WTC11 (cell line): ENCODE results near the gene FFAR2. TPM values are rescaled to one million over a fixed set of nuclear protein-coding genes. Genes with fewer than 3 reads are reported as not detected.

Experiments used
- ATAC-seq: fragments of 200-7000 bp; cut with Tn5 transposase; 2 replicates; pipeline ENCODE4 v1.10.0; 2021; ENCODE audit warnings: mild to moderate bottlenecking, moderate library complexity
- CTCF ChIA-PET: fragments of 300-600 bp; sonication (Branson Sonifier 250); formaldehyde crosslinking; loops from one replicate; lab custom pipeline; 2021; ENCODE audit warnings: antibody characterized with exemption; lab: Charles Lee
- POLR2A ChIA-PET: fragments of 350-600 bp; sonication (Branson Sonifier 250); formaldehyde crosslinking; loops from one replicate; lab custom pipeline; 2021; ENCODE audit warnings: antibody characterized with exemption; lab: Charles Lee
- DNase-seq: peaks from one replicate; pipeline ENCODE4 v3.0.0; 2021; ENCODE audit warnings: low spot score
- H3K27ac Mint-ChIP-seq: 2 replicates; pipeline ENCODE4 v1.8.0; 2021; ENCODE audit warnings: mixed read lengths
- H3K27me3 Mint-ChIP-seq: 2 replicates; pipeline ENCODE4 v1.8.0; 2021; ENCODE audit warnings: low read depth, mild to moderate bottlenecking, moderate library complexity, mixed read lengths
- H3K36me3 Mint-ChIP-seq: 2 replicates; pipeline ENCODE4 v1.8.0; 2021; ENCODE audit warnings: mixed read lengths
- H3K4me1 Mint-ChIP-seq: 2 replicates; pipeline ENCODE4 v1.8.0; 2022; ENCODE audit warnings: mixed read lengths
- H3K4me3 Mint-ChIP-seq: 2 replicates; pipeline ENCODE4 v1.8.0; 2021; ENCODE audit warnings: mild to moderate bottlenecking, moderate library complexity, mixed read lengths
- H3K9me3 Mint-ChIP-seq: 2 replicates; pipeline ENCODE4 v1.8.0; 2021; ENCODE audit warnings: mixed read lengths
- E2F4 ChIP-seq: sonication (generic); formaldehyde crosslinking; IDR thresholded peaks from 2 replicates; pipeline ENCODE4 v1.8.1; 2022; ENCODE audit warnings: low read depth, mild to moderate bottlenecking, moderate library complexity, missing genetic modification reagents, borderline replicate concordance
- E2F5 ChIP-seq: sonication (generic); formaldehyde crosslinking; IDR thresholded peaks from 2 replicates; pipeline ENCODE4 v1.8.1; 2022; ENCODE audit warnings: mild to moderate bottlenecking, moderate library complexity, missing genetic modification reagents
- FOXK1 ChIP-seq: sonication (generic); formaldehyde crosslinking; IDR thresholded peaks from 2 replicates; pipeline ENCODE4 v1.8.0; 2022; ENCODE audit warnings: mild to moderate bottlenecking, moderate library complexity, missing genetic modification reagents
- GABPB1 ChIP-seq: sonication (generic); formaldehyde crosslinking; IDR thresholded peaks from 2 replicates; pipeline ENCODE4 v1.8.1; 2023; ENCODE audit warnings: mild to moderate bottlenecking, missing genetic modification reagents
- HMGXB4 ChIP-seq: sonication (generic); formaldehyde crosslinking; IDR thresholded peaks from 2 replicates; pipeline ENCODE4 v1.8.1; 2023; ENCODE audit warnings: mild to moderate bottlenecking, moderate library complexity, missing genetic modification reagents
- MAX ChIP-seq: sonication (generic); formaldehyde crosslinking; IDR thresholded peaks from 2 replicates; pipeline ENCODE4 v1.8.0; 2022; ENCODE audit warnings: mild to moderate bottlenecking, missing genetic modification reagents
- OVOL2 ChIP-seq: fragments of 250-450 bp; sonication (Bioruptor Pico); IDR thresholded peaks from 2 replicates; pipeline ENCODE4 v1.9.0; 2021; ENCODE audit warnings: mild to moderate bottlenecking, borderline replicate concordance
- PRRX2 ChIP-seq: fragments of 250-450 bp; sonication (Bioruptor Pico); IDR thresholded peaks from 2 replicates; pipeline ENCODE4 v1.8.0; 2021; ENCODE audit warnings: mild to moderate bottlenecking
- USF1 ChIP-seq: sonication (generic); formaldehyde crosslinking; IDR thresholded peaks from 2 replicates; pipeline ENCODE4 v1.8.0; 2022; ENCODE audit warnings: mild to moderate bottlenecking, missing genetic modification reagents
- ZNF423 ChIP-seq: fragments of 250-450 bp; sonication (Bioruptor Pico); IDR thresholded peaks from 2 replicates; pipeline ENCODE4 v2.1.2; 2022; ENCODE audit warnings: mild to moderate bottlenecking, moderate library complexity
- total RNA-seq: library from RNA; stranded (reverse); gene quantifications from 3 replicates; pipeline ENCODE4 v1.2.3, GENCODE V29; 2021
- TF ChIP-seq, protein P1 (sequence below): fragments of 250-450 bp; sonication (Bioruptor Pico); IDR thresholded peaks from 2 replicates; pipeline ENCODE4 v2.1.2; 2022; ENCODE audit warnings: mild to moderate bottlenecking, moderate library complexity
- TF ChIP-seq, protein P2 (sequence below): fragments of 200-600 bp; IDR thresholded peaks from 2 replicates; pipeline ENCODE4 v1.8.0; 2022; ENCODE audit warnings: antibody characterized with exemption
- TF ChIP-seq, protein P3 (sequence below): sonication (generic); formaldehyde crosslinking; IDR thresholded peaks from 2 replicates; pipeline ENCODE4 v1.8.0; 2023; ENCODE audit warnings: mild to moderate bottlenecking, missing genetic modification reagents
- TF ChIP-seq, protein P4 (sequence below): sonication (generic); formaldehyde crosslinking; IDR thresholded peaks from 2 replicates; pipeline ENCODE4 v1.8.1; 2023; ENCODE audit warnings: mild to moderate bottlenecking, missing genetic modification reagents

The FFAR2 gene
- total RNA-seq, 1 experiment from 2014 or later = not detected

GRCh38 chr19:35495107-35496064 is 47.3 kb downstream of the FFAR2 start:
- H3K9me3 Mint-ChIP-seq = no peaks in the 10 kb centered on the region

More at GRCh38 chr19:35495107-35496064, 47.3 kb downstream of the FFAR2 start:
- CTCF ChIA-PET = interaction anchor here (0.6 to 3.0 kb wide), 63 partner anchors 8 to 510 kb away, joined by 3 to 33 read pairs (median 4); partner anchors contain the start of genes COX6B1, DMKN, FFAR2 and FFAR3
- POLR2A ChIA-PET = interaction anchor here (0.6 to 1.0 kb wide), 3 partner anchors 15 to 61 kb away, joined by 3 to 4 read pairs (median 4); no protein-coding TSS in a partner anchor
- peaks cover 13% of the 10 kb centered on the region for H3K27me3 Mint-ChIP-seq
- peaks cover 9% of the 10 kb centered on the region for H3K4me1 Mint-ChIP-seq
- no peak overlapping the region for H3K4me3 Mint-ChIP-seq
- peak; percentile 68 for DNase-seq
- peak; percentile 92 for ATAC-seq
- TF ChIP-seq E2F4 (CRISPR knock-in tag) (no peak), MAX (no peak), ZNF423 (CRISPR knock-in tag) (peak; percentile 89), HMGXB4 (0 out of 2 replicates have a peak, but pooled peaks have one; percentile 30), E2F5 (CRISPR knock-in tag) (0 out of 2 replicates have a peak, but pooled peaks have one; percentile 46), GABPB1 (CRISPR knock-in tag) (peak; percentile 9; the same call in 1 of the 2 replicates), OVOL2 (CRISPR knock-in tag) (no peak), FOXK1 (CRISPR knock-in tag) (no peak), PRRX2 (CRISPR knock-in tag) (0 out of 2 replicates have a peak, but pooled peaks have one; percentile 37), USF1 (CRISPR knock-in tag) (0 out of 2 replicates have a peak, but pooled peaks have one; percentile 8)
- TF ChIP-seq, protein P1, sequence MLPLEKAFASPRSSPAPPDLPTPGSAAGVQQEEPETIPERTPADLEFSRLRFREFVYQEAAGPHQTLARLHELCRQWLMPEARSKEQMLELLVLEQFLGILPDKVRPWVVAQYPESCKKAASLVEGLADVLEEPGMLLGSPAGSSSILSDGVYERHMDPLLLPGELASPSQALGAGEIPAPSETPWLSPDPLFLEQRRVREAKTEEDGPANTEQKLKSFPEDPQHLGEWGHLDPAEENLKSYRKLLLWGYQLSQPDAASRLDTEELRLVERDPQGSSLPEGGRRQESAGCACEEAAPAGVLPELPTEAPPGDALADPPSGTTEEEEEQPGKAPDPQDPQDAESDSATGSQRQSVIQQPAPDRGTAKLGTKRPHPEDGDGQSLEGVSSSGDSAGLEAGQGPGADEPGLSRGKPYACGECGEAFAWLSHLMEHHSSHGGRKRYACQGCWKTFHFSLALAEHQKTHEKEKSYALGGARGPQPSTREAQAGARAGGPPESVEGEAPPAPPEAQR = no peak
- TF ChIP-seq, protein P2, sequence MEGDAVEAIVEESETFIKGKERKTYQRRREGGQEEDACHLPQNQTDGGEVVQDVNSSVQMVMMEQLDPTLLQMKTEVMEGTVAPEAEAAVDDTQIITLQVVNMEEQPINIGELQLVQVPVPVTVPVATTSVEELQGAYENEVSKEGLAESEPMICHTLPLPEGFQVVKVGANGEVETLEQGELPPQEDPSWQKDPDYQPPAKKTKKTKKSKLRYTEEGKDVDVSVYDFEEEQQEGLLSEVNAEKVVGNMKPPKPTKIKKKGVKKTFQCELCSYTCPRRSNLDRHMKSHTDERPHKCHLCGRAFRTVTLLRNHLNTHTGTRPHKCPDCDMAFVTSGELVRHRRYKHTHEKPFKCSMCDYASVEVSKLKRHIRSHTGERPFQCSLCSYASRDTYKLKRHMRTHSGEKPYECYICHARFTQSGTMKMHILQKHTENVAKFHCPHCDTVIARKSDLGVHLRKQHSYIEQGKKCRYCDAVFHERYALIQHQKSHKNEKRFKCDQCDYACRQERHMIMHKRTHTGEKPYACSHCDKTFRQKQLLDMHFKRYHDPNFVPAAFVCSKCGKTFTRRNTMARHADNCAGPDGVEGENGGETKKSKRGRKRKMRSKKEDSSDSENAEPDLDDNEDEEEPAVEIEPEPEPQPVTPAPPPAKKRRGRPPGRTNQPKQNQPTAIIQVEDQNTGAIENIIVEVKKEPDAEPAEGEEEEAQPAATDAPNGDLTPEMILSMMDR = peak; percentile 91
- TF ChIP-seq, protein P3, sequence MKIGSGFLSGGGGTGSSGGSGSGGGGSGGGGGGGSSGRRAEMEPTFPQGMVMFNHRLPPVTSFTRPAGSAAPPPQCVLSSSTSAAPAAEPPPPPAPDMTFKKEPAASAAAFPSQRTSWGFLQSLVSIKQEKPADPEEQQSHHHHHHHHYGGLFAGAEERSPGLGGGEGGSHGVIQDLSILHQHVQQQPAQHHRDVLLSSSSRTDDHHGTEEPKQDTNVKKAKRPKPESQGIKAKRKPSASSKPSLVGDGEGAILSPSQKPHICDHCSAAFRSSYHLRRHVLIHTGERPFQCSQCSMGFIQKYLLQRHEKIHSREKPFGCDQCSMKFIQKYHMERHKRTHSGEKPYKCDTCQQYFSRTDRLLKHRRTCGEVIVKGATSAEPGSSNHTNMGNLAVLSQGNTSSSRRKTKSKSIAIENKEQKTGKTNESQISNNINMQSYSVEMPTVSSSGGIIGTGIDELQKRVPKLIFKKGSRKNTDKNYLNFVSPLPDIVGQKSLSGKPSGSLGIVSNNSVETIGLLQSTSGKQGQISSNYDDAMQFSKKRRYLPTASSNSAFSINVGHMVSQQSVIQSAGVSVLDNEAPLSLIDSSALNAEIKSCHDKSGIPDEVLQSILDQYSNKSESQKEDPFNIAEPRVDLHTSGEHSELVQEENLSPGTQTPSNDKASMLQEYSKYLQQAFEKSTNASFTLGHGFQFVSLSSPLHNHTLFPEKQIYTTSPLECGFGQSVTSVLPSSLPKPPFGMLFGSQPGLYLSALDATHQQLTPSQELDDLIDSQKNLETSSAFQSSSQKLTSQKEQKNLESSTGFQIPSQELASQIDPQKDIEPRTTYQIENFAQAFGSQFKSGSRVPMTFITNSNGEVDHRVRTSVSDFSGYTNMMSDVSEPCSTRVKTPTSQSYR (CRISPR knock-in tag) = no peak
- TF ChIP-seq, protein P4, sequence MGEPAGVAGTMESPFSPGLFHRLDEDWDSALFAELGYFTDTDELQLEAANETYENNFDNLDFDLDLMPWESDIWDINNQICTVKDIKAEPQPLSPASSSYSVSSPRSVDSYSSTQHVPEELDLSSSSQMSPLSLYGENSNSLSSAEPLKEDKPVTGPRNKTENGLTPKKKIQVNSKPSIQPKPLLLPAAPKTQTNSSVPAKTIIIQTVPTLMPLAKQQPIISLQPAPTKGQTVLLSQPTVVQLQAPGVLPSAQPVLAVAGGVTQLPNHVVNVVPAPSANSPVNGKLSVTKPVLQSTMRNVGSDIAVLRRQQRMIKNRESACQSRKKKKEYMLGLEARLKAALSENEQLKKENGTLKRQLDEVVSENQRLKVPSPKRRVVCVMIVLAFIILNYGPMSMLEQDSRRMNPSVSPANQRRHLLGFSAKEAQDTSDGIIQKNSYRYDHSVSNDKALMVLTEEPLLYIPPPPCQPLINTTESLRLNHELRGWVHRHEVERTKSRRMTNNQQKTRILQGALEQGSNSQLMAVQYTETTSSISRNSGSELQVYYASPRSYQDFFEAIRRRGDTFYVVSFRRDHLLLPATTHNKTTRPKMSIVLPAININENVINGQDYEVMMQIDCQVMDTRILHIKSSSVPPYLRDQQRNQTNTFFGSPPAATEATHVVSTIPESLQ (CRISPR knock-in tag) = no peak
- TF ChIP-seq, all 79 proteins: peak for 7
- Mint-ChIP-seq H3K36me3 (peaks cover 30% of the 10 kb centered on the region), H3K27ac (peak overlapping the region; percentile 52; the same call in 1 of the 2 replicates)
